SK-N-MC (cell line): Measurements from ENCODE around the gene SCP2.
"Not testable (repeated sequence)": the region's sequence is repeated elsewhere in the genome, so short reads cannot be mapped to it uniquely, and the experiment has no call there.

Source experiments
- EZH2 ChIP-seq: fragments of 200-600 bp; sonication (generic); IDR thresholded peaks from one replicate; pipeline ENCODE4 v1.6.1; 2017; ENCODE audit warnings: antibody characterized with exemption
- FOXP2 ChIP-seq: optimal IDR thresholded peaks from 2 replicates; pipeline ENCODE3; 2011; ENCODE audit warnings: mild to moderate bottlenecking, moderate library complexity; ENCODE audit not compliant: insufficient read depth; ENCODE audit errors: extremely low read length, control extremely low read depth
- POLR2AphosphoS5 ChIP-seq: IDR thresholded peaks from 2 replicates; pipeline ENCODE4 v1.6.1; 2012; ENCODE audit warnings: mild to moderate bottlenecking, low read depth, low read length, borderline replicate concordance

- TF ChIP-seq POLR2AphosphoS5, FOXP2, EZH2: not testable (repeated sequence)
Measured at GRCh38 chr1:53006612-53007011, 79.5 kb downstream of the SCP2 start.
